Gastroesophageal sphincter (tissue), 3 donors: ENCODE results near the gene GATA6.

ENCODE experiments used
- CTCF ChIP-seq, 4 experiments: fragments of 200-600 bp in 2 of 4; fragments of 450-650 bp in 2 of 4; sonication (generic) in 1 of 4; IDR thresholded peaks; one replicate each; pipeline ENCODE4 v1.5.1; 2017 to 2019; ENCODE audit warnings: antibody characterized with exemption in 4 of 4, mild to moderate bottlenecking in 2 of 4, moderate library complexity in 2 of 4
- EP300 ChIP-seq: sonication (generic); formaldehyde crosslinking; IDR thresholded peaks from one replicate; pipeline ENCODE4 v1.6.1; 2017; ENCODE audit warnings: antibody characterized with exemption, mild to moderate bottlenecking
- POLR2A ChIP-seq, 2 donors: fragments of 450-650 bp; IDR thresholded peaks; one replicate each; pipeline ENCODE4 v1.6.1; 2017; ENCODE audit warnings: antibody characterized with exemption in 2 of 2, mild to moderate bottlenecking in 2 of 2, moderate library complexity in 1 of 2

- TF ChIP-seq EP300 (no peak), CTCF (IDR thresholded peaks at IDR 0.05) (no peak), POLR2A (IDR thresholded peaks at IDR 0.05) (no peak)
These were observed 3.1 kb upstream of the GATA6 start for GRCh38 chr18:22166069-22166950.
